Right atrium auricular region (tissue), 2 donors: ENCODE measurements around the gene HOMER2. TPM values are rescaled to one million over a fixed set of nuclear protein-coding genes. Genes with fewer than 3 reads are reported as not detected.

Experiments
- DNase-seq: peaks from one replicate; pipeline ENCODE4 v3.0.0-alpha.2; 2019; ENCODE audit warnings: low spot score
- H3K27ac ChIP-seq, 2 donors: fragments of 200-600 bp; sonication (generic); 1 replicate in 1 of 2; 2 replicates in 1 of 2; pipeline ENCODE4 v1.5.1; 2016 to 2019
- H3K27me3 ChIP-seq, 2 donors: fragments of 200-600 bp; sonication (generic); one replicate each; pipeline versions ENCODE4 v1.5.1 to v1.6.0; 2017 to 2019
- H3K36me3 ChIP-seq: fragments of 200-600 bp; sonication (generic); one replicate; pipeline ENCODE4 v1.5.1; 2016
- H3K4me1 ChIP-seq, 2 donors: fragments of 200-600 bp; sonication (generic); one replicate each; pipeline versions ENCODE4 v1.5.1 to v1.6.0; 2017 to 2019
- H3K4me3 ChIP-seq, 2 donors: fragments of 200-600 bp; sonication (generic); 1 replicate in 1 of 2; 2 replicates in 1 of 2; pipeline ENCODE4 v1.5.1; 2017 to 2019; ENCODE audit warnings: mild to moderate bottlenecking in 1 of 2, moderate library complexity in 1 of 2
- H3K9me3 ChIP-seq, 2 donors: fragments of 200-600 bp; sonication (generic); one replicate each; pipeline ENCODE4 v1.5.1; 2019
- total RNA-seq, 2 donors: library from RNA; depleted of rRNA; stranded (reverse); fragments of >200 nt; gene quantifications; one replicate each; pipeline ENCODE4 v1.1.0, GENCODE V29; 2016
- TF ChIP-seq, protein P1 (sequence below), 2 donors: fragments of 200-600 bp; sonication (generic); IDR thresholded peaks; one replicate each; pipeline ENCODE4 v1.5.1; 2019; ENCODE audit warnings: antibody characterized with exemption in 2 of 2

HOMER2 gene
- total RNA-seq, 2 donors from 2014 or later = 18.3 to 24.8 TPM

DNA sequence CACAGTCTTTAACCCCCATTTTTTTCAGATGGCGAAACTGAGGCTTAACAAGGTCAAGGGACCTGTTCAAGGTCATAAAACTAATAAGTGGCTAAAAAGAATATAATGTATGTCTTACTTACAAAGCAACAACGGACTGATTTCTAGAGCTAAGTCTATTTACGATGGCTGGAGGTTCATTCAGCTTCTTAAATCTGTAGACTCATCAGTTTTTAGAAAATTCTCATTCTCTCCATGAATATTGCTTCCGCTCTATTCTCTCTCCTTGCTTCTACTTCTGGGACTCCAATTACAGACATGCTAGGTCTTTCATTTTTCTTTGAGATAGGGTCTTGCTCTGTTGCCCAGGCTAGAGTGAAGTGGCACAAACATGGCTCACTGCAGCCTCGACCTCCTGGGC lies 74.2 kb downstream of the HOMER2 start:
- no peak for DNase-seq
- no peaks in the 10 kb centered on the region for H3K27me3 ChIP-seq
- H3K9me3 ChIP-seq = no peaks in the 10 kb centered on the region
- peaks cover 0 to 3% of the 10 kb centered on the region in 2 donors for H3K4me1 ChIP-seq
- no peak overlapping the region for H3K4me3 ChIP-seq
- H3K27ac ChIP-seq = no peak overlapping the region
- TF ChIP-seq, protein P1, sequence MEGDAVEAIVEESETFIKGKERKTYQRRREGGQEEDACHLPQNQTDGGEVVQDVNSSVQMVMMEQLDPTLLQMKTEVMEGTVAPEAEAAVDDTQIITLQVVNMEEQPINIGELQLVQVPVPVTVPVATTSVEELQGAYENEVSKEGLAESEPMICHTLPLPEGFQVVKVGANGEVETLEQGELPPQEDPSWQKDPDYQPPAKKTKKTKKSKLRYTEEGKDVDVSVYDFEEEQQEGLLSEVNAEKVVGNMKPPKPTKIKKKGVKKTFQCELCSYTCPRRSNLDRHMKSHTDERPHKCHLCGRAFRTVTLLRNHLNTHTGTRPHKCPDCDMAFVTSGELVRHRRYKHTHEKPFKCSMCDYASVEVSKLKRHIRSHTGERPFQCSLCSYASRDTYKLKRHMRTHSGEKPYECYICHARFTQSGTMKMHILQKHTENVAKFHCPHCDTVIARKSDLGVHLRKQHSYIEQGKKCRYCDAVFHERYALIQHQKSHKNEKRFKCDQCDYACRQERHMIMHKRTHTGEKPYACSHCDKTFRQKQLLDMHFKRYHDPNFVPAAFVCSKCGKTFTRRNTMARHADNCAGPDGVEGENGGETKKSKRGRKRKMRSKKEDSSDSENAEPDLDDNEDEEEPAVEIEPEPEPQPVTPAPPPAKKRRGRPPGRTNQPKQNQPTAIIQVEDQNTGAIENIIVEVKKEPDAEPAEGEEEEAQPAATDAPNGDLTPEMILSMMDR (IDR thresholded peaks at IDR 0.05) = no peak
- H3K36me3 ChIP-seq = no peaks in the 10 kb centered on the region

DNA sequence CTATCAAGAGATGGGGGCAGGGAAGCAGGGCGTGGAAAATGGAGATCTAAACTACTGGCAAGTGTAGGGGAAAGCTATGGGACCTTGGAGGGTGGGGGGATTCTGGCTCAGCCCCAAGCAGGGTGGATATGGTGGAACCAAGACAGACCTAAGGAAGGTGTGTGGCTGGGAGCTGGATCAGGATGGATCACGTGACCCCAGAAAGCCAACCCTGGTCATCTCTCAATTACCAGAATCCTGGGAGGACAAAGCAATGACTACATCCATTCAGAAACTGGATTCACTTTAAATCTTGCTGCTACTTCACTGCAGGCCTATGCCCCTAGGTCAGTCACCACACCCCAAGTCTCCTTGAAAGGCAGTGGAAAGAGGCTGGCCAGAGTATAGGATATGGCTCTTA lies 74.7 kb downstream of the HOMER2 start:
- Histone ChIP-seq H3K27ac (no peak overlapping the region), H3K36me3 (no peaks in the 10 kb centered on the region), H3K4me1 (peaks cover 0 to 4% of the 10 kb centered on the region in 2 donors), H3K27me3 (no peaks in the 10 kb centered on the region), H3K9me3 (no peaks in the 10 kb centered on the region), H3K4me3 (no peak overlapping the region)
- DNase-seq = no peak
- TF ChIP-seq, protein P1 (IDR thresholded peaks at IDR 0.05) = no peak

DNA sequence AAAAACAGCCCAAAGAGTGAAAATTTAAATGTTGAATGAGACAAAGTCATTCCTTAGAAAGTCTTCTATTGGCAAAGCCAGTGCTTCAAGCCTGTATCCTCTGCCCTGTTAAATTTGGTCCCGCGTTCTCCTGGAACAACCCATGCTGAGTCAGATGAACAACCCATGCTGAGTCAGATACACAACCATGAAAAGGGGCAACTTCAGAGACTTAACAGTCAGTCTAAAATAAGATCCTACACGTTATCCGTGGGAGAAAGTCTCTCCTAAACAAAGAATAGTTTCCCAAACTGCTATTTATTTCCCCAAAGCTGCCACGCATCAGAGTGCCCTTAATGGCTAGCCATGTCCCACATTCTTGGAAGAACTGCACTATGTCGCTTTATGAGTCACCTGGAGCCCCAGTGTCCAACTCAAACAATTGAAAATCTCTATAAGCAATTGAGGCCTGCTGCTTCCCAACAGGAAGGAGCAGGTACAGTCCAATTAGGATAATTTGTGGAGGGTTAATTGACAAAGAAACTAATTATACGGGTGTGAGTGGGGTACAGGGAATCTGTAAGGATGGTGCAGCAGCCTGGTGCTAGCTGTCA lies 77.0 kb downstream of the HOMER2 start:
- no peaks in the 10 kb centered on the region for H3K27me3 ChIP-seq
- TF ChIP-seq, protein P1 (IDR thresholded peaks at IDR 0.05) = no peak

DNA sequence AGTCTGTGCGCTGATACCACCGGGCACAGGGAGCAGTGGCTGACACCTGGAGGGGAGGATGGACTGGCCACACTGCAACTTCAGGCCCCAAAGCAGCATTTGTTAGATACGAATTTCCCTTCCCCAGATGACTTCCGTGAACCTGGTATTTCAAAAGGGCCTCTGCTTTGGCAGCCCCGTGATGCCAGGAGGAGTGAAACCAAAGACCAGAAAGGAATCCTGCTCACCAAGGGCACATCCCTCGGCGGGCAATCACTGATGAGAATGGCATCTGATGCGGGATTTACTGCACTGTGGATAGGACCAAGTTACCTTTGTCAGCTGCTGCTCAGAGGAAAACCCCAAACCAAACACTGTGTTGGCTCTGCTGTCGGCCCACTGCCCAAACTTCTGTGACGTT lies 77.6 kb downstream of the HOMER2 start:
- TF ChIP-seq, protein P1 (IDR thresholded peaks at IDR 0.05) = no peak
- no peaks in the 10 kb centered on the region for H3K27me3 ChIP-seq
- H3K36me3 ChIP-seq = no peaks in the 10 kb centered on the region
- H3K9me3 ChIP-seq = no peaks in the 10 kb centered on the region
- H3K4me1 ChIP-seq = peaks cover 0 to 4% of the 10 kb centered on the region in 2 donors
- no peak overlapping the region for H3K27ac ChIP-seq
- DNase-seq = no peak
- no peak overlapping the region for H3K4me3 ChIP-seq

More for the DNA sequence above, 77.0 kb downstream of the HOMER2 start:
- Histone ChIP-seq H3K4me1 (peaks cover 0 to 4% of the 10 kb centered on the region in 2 donors), H3K9me3 (no peaks in the 10 kb centered on the region), H3K36me3 (no peaks in the 10 kb centered on the region), H3K27ac (no peak overlapping the region), H3K4me3 (no peak overlapping the region)
- no peak for DNase-seq

DNA sequence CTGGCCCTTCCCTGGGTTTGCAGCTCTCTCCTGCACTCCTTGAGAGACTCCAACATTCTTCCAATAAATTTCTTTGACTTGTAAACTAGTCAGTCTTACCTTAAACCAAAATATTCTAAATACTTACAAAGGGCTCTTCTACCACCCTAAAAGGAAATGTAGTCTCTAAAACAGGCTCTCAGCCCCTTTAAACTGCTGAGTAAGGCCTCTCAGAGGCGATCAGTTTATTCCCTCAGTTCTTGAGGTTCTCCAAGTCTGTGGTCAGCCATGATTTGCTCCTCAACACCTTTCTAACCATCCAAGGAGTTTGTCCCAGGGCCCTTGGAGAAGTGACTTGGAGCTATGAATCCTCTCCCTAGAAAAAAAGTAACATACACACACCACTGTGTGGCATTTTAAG lies 78.3 kb downstream of the HOMER2 start:
- TF ChIP-seq, protein P1 (IDR thresholded peaks at IDR 0.05) = no peak
- no peak for DNase-seq
- Histone ChIP-seq H3K9me3 (no peaks in the 10 kb centered on the region), H3K27me3 (no peaks in the 10 kb centered on the region), H3K27ac (no peak overlapping the region), H3K4me3 (no peak overlapping the region), H3K36me3 (no peaks in the 10 kb centered on the region), H3K4me1 (peaks cover 0 to 4% of the 10 kb centered on the region in 2 donors)
